Measurements from ENCODE around the gene CHST10. TPM values are rescaled to one million over a fixed set of nuclear protein-coding genes. Genes with fewer than 3 reads are reported as not detected.

CHST10 gene
- total RNA-seq, 1 experiment from 2014 or later, result not detected

DNA sequence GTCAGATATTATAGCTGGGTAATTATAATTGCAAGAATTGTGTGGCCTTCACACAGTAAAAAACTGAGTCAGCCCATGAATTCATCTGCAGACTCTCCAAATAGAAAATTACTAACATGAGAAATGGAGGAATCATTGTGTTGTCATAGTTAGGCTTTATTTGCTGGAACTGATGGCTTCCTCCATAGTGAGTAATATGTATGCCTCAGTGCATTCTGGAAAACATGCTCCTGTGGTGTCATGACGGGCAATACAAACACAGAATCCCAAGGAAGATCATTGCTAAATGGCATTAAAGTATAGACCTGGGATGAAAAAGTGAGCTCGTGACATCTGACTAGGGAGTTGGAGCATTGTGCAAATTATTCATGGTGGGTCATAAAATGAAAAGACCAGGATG, 29.2 kb upstream of the CHST10 start:
- no peaks in the 10 kb centered on the region for H3K36me3 Mint-ChIP-seq (ENCODE audit: insufficient read depth, unreplicated experiment)
- H3K27ac Mint-ChIP-seq (ENCODE audit: unreplicated experiment), result no peak overlapping the region
- DNase-seq, result no peak
- POLR2A ChIA-PET, result no interaction called here
- TF ChIP-seq, protein P1, sequence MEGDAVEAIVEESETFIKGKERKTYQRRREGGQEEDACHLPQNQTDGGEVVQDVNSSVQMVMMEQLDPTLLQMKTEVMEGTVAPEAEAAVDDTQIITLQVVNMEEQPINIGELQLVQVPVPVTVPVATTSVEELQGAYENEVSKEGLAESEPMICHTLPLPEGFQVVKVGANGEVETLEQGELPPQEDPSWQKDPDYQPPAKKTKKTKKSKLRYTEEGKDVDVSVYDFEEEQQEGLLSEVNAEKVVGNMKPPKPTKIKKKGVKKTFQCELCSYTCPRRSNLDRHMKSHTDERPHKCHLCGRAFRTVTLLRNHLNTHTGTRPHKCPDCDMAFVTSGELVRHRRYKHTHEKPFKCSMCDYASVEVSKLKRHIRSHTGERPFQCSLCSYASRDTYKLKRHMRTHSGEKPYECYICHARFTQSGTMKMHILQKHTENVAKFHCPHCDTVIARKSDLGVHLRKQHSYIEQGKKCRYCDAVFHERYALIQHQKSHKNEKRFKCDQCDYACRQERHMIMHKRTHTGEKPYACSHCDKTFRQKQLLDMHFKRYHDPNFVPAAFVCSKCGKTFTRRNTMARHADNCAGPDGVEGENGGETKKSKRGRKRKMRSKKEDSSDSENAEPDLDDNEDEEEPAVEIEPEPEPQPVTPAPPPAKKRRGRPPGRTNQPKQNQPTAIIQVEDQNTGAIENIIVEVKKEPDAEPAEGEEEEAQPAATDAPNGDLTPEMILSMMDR (IDR thresholded peaks at IDR 0.05; ENCODE audit: insufficient read depth in 1 of 2, low read depth in 1 of 2, low read length in 1 of 2, severe bottlenecking in 1 of 2, unreplicated experiment in 1 of 2), result no peak
- H3K4me1 Mint-ChIP-seq (ENCODE audit: low read depth, unreplicated experiment), result no peaks in the 10 kb centered on the region
- H3K4me3 ChIP-seq (ENCODE audit: low read depth, low read length), result no peak overlapping the region
- CTCF ChIA-PET, result no interaction called here
- no TSS peak for BruUV-seq (replicated peaks)
- no peak overlapping the region for H3K4me3 Mint-ChIP-seq (ENCODE audit: unreplicated experiment)
- H3K9me3 ChIP-seq, result no peaks in the 10 kb centered on the region
- no peaks in the 10 kb centered on the region for H3K4me1 ChIP-seq
- H3K36me3 ChIP-seq (ENCODE audit: control insufficient read depth, insufficient read depth, low read length), result no peaks in the 10 kb centered on the region
- H3K9me3 Mint-ChIP-seq (ENCODE audit: unreplicated experiment), result no peaks in the 10 kb centered on the region
- no peaks in the 10 kb centered on the region for H3K27me3 ChIP-seq (replicated peaks; ENCODE audit: control insufficient read depth, insufficient read depth, low read length)
- H3K27me3 Mint-ChIP-seq (ENCODE audit: insufficient read depth, unreplicated experiment), result peaks cover 4% of the 10 kb centered on the region
- intact Hi-C loops (cut with micrococcal nuclease; ENCODE audit: unreplicated experiment), result no loop called here

DNA sequence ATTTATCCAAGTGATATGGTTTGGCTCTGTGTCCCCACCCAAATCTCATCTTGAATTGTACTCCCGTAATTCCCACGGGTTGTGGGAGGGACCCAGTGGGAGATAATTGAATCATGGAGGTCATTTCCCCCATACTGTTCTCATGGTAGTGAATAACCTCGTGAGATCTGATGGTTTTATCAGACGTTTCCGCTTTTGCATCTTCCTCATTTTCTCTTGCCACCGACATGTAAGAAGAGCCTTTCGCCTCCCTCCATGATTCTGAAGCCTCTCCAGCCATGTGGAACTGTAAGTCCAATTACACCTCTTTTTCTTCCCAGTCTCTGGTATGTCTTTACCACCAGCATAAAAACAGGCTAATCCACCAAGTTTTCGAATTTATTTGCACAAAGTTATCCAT, 20.3 kb upstream of the CHST10 start:
- H3K27me3 Mint-ChIP-seq (ENCODE audit: insufficient read depth, unreplicated experiment), result peaks cover 6% of the 10 kb centered on the region
- H3K36me3 Mint-ChIP-seq (ENCODE audit: insufficient read depth, unreplicated experiment), result no peaks in the 10 kb centered on the region
- no TSS peak for BruUV-seq (replicated peaks)
- peaks cover 10% of the 10 kb centered on the region for H3K9me3 Mint-ChIP-seq (ENCODE audit: unreplicated experiment)
- Histone ChIP-seq H3K27me3 (replicated peaks; ENCODE audit: control insufficient read depth, insufficient read depth, low read length) (no peaks in the 10 kb centered on the region), H3K4me3 (ENCODE audit: low read depth, low read length) (no peak overlapping the region), H3K4me1 (no peaks in the 10 kb centered on the region), H3K36me3 (ENCODE audit: control insufficient read depth, insufficient read depth, low read length) (no peaks in the 10 kb centered on the region), H3K9me3 (peaks cover 3% of the 10 kb centered on the region; the same call in 1 of the 2 replicates)
- intact Hi-C loops (cut with micrococcal nuclease; ENCODE audit: unreplicated experiment), result no loop called here
- TF ChIP-seq, protein P1 (IDR thresholded peaks at IDR 0.05; ENCODE audit: insufficient read depth in 1 of 2, low read depth in 1 of 2, low read length in 1 of 2, severe bottlenecking in 1 of 2, unreplicated experiment in 1 of 2), result no peak
- ChIA-PET CTCF (no interaction called here), POLR2A (no interaction called here)
- H3K27ac Mint-ChIP-seq (ENCODE audit: unreplicated experiment), result no peak overlapping the region
- no peak overlapping the region for H3K4me3 Mint-ChIP-seq (ENCODE audit: unreplicated experiment)
- H3K4me1 Mint-ChIP-seq (ENCODE audit: low read depth, unreplicated experiment), result no peaks in the 10 kb centered on the region
- DNase-seq, result no peak

DNA sequence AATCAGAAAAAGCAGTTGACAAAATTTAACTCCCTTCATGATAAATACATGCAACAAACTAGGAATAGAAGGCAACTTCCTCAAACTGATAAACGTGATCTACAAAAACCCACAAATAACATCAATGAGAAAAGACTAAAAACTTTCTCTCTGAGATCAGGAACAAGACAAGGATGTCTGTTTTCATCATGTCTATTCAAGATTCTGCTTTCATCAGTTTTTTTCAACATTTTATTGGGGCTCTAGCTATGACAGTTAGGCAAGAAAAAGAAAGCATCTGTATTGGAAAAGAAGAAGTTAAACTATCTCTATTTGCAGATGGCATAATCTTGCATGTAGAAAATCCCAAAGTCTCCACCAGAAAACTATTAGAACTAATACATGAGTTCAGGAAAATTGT, 12.3 kb upstream of the CHST10 start:
- CTCF ChIA-PET, result no interaction called here
- POLR2A ChIA-PET, result no interaction called here

More for the DNA sequence above, 12.3 kb upstream of the CHST10 start:
- intact Hi-C loops (cut with micrococcal nuclease; ENCODE audit: unreplicated experiment), result no loop called here
- DNase-seq, result no peak
- no peak overlapping the region for H3K4me3 ChIP-seq (ENCODE audit: low read depth, low read length)
- no peak overlapping the region for H3K4me3 Mint-ChIP-seq (ENCODE audit: unreplicated experiment)
- H3K9me3 ChIP-seq, result no peaks in the 10 kb centered on the region
- BruUV-seq (replicated peaks), result no TSS peak
- H3K27me3 ChIP-seq (replicated peaks; ENCODE audit: control insufficient read depth, insufficient read depth, low read length), result no peaks in the 10 kb centered on the region
- peaks cover 11% of the 10 kb centered on the region for H3K27me3 Mint-ChIP-seq (ENCODE audit: insufficient read depth, unreplicated experiment)
- H3K4me1 Mint-ChIP-seq (ENCODE audit: low read depth, unreplicated experiment), result no peaks in the 10 kb centered on the region
- no peaks in the 10 kb centered on the region for H3K36me3 Mint-ChIP-seq (ENCODE audit: insufficient read depth, unreplicated experiment)
- H3K36me3 ChIP-seq (ENCODE audit: control insufficient read depth, insufficient read depth, low read length), result no peaks in the 10 kb centered on the region
- TF ChIP-seq, protein P1 (IDR thresholded peaks at IDR 0.05; ENCODE audit: insufficient read depth in 1 of 2, low read depth in 1 of 2, low read length in 1 of 2, severe bottlenecking in 1 of 2, unreplicated experiment in 1 of 2), result no peak
- H3K9me3 Mint-ChIP-seq (ENCODE audit: unreplicated experiment), result peaks cover 11% of the 10 kb centered on the region
- H3K4me1 ChIP-seq, result no peaks in the 10 kb centered on the region
- no peak overlapping the region for H3K27ac Mint-ChIP-seq (ENCODE audit: unreplicated experiment)
